Smooth muscle cell of the umbilical artery (primary cell): Measurements from ENCODE around the gene MON1A. TPM values are rescaled to one million over a fixed set of nuclear protein-coding genes. Genes with fewer than 3 reads are reported as not detected.

Experiments used
- total RNA-seq: library from RNA; depleted of rRNA; stranded (reverse); fragments of >200 nt; gene quantifications from 2 replicates; pipeline ENCODE4 v1.2.3, GENCODE V29; 2014

The MON1A gene, protein sequence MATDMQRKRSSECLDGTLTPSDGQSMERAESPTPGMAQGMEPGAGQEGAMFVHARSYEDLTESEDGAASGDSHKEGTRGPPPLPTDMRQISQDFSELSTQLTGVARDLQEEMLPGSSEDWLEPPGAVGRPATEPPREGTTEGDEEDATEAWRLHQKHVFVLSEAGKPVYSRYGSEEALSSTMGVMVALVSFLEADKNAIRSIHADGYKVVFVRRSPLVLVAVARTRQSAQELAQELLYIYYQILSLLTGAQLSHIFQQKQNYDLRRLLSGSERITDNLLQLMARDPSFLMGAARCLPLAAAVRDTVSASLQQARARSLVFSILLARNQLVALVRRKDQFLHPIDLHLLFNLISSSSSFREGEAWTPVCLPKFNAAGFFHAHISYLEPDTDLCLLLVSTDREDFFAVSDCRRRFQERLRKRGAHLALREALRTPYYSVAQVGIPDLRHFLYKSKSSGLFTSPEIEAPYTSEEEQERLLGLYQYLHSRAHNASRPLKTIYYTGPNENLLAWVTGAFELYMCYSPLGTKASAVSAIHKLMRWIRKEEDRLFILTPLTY
- total RNA-seq, result 11.9 and 16.5 TPM in 2 replicates

DNA sequence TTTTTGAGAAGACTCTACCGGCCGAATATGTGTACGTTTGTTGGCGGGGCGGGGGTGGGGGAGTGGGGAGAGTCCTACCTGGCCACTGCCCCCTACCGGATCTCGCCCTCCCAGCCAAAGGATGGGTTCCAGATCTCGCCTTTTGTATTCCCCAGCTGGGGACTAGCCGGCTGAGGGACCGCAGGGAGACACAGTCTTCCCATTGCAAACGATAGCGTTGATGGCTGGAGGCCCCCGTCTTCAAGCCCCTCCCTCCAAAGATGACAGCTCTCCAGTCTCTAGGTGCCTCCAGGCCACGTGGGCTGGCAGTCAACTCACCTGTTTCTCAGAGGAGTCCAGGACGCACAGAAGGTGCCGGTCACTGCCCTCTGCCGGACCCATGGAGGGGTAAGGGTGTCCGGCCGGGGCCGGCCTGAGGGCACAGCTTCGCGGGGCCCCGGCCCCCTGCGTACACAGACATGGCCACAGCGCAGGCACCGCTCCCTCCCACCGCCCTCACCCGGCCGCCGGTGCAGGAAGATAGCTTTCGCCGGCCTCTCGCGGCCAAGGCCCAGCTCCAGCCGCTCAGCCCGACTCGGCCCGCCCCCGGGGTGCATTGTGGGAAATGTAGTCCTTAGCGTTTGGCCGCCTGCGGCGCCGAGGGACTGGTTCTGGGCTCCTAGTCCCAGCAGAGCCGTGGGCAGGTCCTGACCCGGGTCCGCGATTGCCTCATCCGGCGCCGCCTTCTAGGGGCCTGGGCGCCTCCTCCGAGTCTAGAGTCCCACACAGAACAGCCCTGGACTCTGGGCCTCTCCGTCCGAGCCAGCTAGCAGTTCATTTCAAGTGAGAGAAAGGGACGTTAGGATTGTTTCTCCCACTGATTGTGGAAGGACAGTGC is at the start of gene MON1A:
Gene MON1A, minus strand, starts transcription at position 521 of the 877 bp plus-strand sequence. CDS start 16,465 bp downstream, outside the sequence.

DNA sequence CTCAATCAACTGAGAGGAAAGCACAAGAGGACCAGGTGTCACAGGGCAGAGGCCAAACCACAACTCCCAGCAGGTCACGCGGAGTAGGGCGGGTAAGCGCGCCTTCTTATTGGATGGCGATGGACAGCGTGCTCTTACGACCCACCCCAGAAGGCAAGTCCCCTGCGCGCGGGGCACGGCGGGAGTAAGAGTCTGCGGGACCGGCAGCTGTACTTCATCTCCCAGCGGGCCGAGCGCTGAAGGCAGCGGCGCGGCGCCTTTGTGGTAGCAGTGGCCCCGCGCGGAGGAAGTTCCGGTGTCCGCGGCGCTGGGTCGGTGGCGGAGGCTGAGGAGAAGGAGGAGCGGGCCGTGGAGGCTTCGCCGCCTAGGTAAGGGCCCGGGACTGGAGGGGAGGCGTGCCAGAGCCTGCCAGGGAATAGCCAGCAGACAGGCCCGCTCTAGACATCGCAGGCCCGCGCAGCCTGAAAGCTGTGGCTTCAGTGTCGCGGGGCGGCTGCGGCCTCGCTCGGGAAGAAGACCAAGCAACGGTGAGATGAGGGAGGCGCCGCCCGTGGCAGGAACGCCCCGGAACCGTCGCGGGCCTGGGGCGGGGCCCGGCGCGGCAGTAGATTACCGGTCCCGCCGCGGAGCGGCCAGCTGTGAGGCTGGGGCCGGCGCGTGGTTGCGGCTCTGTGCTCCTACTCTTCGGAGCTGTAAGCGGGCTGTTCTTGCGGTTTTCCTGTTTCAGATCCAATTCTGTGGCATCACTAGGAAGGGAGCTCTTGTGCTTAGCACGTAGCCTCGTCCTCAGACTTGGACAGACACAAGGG is 10.5 kb upstream of the MON1A start, which contains the start of gene RBM6:
Gene RBM6, plus strand, starts transcription at position 293 of the 809 bp plus-strand sequence. CDS start 22,492 bp downstream, outside the sequence.

DNA sequence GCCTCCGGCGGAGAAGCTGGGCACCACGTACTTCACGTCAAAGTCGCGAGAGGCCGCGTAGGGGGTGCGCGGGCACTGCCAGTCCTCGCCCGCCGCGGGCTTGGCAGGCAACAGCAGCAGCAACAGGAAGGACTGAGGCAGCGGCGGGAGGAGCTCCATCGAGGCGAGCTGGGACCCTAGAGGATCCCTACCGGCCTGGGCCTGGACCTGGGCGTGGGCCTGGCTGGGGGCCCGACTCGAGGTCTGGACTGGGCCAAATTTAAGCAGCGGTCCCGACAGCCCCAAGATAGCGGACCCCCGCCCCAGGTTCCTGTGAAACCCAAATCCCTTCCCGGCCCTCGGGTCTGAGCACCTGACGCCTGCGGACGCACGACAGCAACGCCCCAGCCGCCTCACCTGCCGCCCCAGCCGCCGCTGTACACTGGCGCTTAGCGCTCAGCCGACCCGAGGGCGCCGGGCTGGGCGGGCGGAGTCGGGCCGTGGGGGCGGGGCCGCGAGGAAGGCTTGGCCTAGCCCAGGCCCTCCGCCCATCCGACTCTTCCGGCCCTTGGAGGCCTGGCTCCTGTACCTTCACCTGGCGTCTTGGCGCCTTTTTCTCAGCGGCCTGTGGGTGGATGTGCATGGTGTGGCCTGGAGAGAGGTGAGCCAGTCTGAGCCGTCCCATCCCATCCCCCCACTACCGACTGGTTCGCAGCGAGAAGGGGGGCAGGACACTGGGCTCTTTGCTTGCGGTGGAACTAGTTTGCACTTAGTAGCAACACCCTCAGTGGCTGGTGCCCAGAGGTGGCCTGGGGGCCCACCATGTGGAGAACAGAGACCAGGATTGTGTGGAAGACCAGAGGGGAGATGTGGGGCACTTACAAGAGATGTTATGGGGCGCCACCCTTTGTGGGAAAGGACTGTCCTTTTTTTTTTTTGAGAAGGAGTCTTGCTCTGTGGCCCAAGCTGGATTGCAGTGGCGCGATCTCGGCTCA is 25.9 kb downstream of the MON1A start, which contains the start of gene MST1R:
Gene MST1R, minus strand, starts transcription at position 423 of the 974 bp plus-strand sequence. Its CDS starts 264 bp downstream, at position 159.

DNA sequence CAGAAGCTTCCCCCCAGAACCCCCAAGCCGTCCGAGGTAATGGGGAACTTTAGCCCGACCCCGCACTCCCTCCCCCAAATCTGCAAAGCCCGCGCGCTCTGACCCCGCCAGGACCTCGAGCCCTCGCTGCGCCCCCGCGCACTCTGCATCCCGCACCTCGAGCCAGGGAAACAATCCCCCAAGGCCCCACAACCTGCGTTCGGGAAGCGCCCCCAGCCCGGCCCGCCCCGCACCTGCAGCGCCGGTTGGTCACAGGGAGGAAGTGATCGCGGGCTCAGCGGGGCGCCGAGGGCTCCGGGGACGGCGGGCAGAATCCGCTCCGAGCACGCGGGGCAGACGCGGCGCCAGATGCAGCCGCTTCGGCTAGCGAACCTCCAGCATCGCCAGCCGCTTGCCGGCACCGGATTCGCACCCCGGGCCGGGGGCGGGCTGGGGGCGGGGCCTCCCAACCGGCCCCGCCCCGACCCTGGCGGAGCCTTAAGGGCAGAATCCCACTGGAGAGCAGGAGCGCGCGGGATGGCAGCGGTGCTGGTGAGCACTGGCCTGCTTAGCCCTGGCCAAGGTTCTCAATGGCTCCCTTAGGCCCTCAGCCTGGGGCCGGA is 60.0 kb downstream of the MON1A start, which contains the start of gene CAMKV:
Gene CAMKV, minus strand, starts transcription at position 382 of the 602 bp plus-strand sequence. CDS start 7,518 bp downstream, outside the sequence.

Other genes with a start within 250 kb of the MON1A start
- 4.8 and 7.7 TPM in 2 replicates for gene MST1, start 240.3 kb downstream of the MON1A start, total RNA-seq
- 30.9 and 33.2 TPM in 2 replicates for gene RNF123, start 240.3 kb downstream of the MON1A start, total RNA-seq
- gene AMIGO3, start 210.1 kb downstream of the MON1A start, total RNA-seq, result 0.30 TPM in 1 of 2 replicates, not detected in the other
- 40.6 and 42.2 TPM in 2 replicates for gene GMPPB, start 205.9 kb downstream of the MON1A start, total RNA-seq
- 22.6 and 39.2 TPM in 2 replicates for gene IP6K1, start 143.3 kb downstream of the MON1A start, total RNA-seq
- not detected in 2 replicates for gene CDHR4, start 129.9 kb downstream of the MON1A start, total RNA-seq
- gene INKA1, start 126.5 kb downstream of the MON1A start, total RNA-seq, result 3.4 and 3.9 TPM in 2 replicates
- gene UBA7, start 115.9 kb downstream of the MON1A start, total RNA-seq, result 52.3 and 53.4 TPM in 2 replicates
- gene TRAIP, start 73.2 kb downstream of the MON1A start, total RNA-seq, result 1.5 and 2.4 TPM in 2 replicates
- gene CAMKV, start 59.9 kb downstream of the MON1A start, total RNA-seq, result not detected in 2 replicates
- 0.14 and 0.30 TPM in 2 replicates for gene MST1R, start 25.9 kb downstream of the MON1A start, total RNA-seq
- gene RBM6, start 10.3 kb upstream of the MON1A start, total RNA-seq, result 48.7 and 65.1 TPM in 2 replicates
- 97.4 and 147 TPM in 2 replicates for gene RBM5, start 159.1 kb upstream of the MON1A start, total RNA-seq
- 0.23 and 0.30 TPM in 2 replicates for gene SEMA3F, start 225.5 kb upstream of the MON1A start, total RNA-seq